NCI-H2107 (cell line): ENCODE results near the gene TTLL8.
"Not testable (repeated sequence)": the region's sequence is repeated elsewhere in the genome, so short reads cannot be mapped to it uniquely, and the experiment has no call there.

Experiments
- DNase-seq: peaks from one replicate; lab custom pipeline; 2025; lab: John Stamatoyannopoulos, UW

The TTLL8 gene

GRCh38 chr22:49983148-49984042, 74.7 kb downstream of the TTLL8 start:
- DNase-seq, result no peak

GRCh38 chr22:49981799-49982198, 76.3 kb downstream of the TTLL8 start:
- not testable (repeated sequence) for DNase-seq

- DNase-seq, result no peak
Observed at GRCh38 chr22:49979587-49980264, 78.4 kb downstream of the TTLL8 start.

GRCh38 chr22:49977578-49977977, 80.5 kb downstream of the TTLL8 start:
- no peak for DNase-seq

- DNase-seq, result no peak
Observed at GRCh38 chr22:49976439-49977175, 81.5 kb downstream of the TTLL8 start.

GRCh38 chr22:49975543-49976389, 82.3 kb downstream of the TTLL8 start:
- DNase-seq, result no peak

GRCh38 chr22:49973018-49973961, 84.8 kb downstream of the TTLL8 start:
- no peak for DNase-seq

- no peak for DNase-seq
Observed at GRCh38 chr22:49972163-49973017, 85.7 kb downstream of the TTLL8 start.

- no peak for DNase-seq
Observed at GRCh38 chr22:49971232-49972162, 86.6 kb downstream of the TTLL8 start.

- peak; percentile 86 for DNase-seq
Observed at GRCh38 chr22:49970528-49971231, 87.4 kb downstream of the TTLL8 start.

- no peak for DNase-seq
Observed at GRCh38 chr22:49969751-49970527, 88.2 kb downstream of the TTLL8 start.

GRCh38 chr22:49968831-49969661, 89.1 kb downstream of the TTLL8 start:
- no peak for DNase-seq
